HG03175 (cell line): ENCODE results near the gene ETV4.
A peak's percentile ranks its signal among the peaks of the same experiment; 100 is the strongest.

ENCODE experiments used
- ATAC-seq: cut with Tn5 transposase; IDR thresholded peaks from one replicate; pipeline ENCODE4 v1.9.1; 2021; ENCODE audit warnings: mild to moderate bottlenecking, moderate library complexity; ENCODE audit not compliant: unreplicated experiment

The ETV4 gene

GRCh38 chr17:43546319-43547188, at the start of gene ETV4:
Gene ETV4 (minus strand): TSS chr17:43546340. CDS start chr17:43545617, 723 bp downstream.
- ATAC-seq, result peak; percentile 83

GRCh38 chr17:43595466-43595865, 49.3 kb upstream of the ETV4 start:
- no peak for ATAC-seq

GRCh38 chr17:43591779-43592562, 45.8 kb upstream of the ETV4 start:
- no peak for ATAC-seq

DNA sequence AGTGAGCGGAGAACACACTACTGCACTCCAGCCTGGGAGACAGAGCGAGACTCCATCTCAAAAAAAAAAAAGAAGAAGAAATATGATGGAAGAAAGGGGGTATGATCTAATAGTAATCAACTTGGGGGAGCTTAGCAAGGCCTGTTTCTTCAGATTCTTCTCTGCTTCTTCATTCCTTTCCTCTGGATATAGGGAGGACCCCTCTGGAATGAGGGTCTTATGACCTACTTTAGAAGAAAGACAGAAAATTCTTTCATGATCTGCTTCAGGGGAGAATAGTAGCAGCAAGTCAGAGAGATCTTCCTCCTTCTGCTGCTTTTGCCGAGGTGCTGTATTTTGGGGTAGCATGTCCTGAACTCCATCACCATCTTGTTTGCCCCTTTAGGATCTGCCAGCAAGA, 44.9 kb upstream of the ETV4 start:
- no peak for ATAC-seq

GRCh38 chr17:43588664-43589435, 42.7 kb upstream of the ETV4 start:
- ATAC-seq, result no peak

DNA sequence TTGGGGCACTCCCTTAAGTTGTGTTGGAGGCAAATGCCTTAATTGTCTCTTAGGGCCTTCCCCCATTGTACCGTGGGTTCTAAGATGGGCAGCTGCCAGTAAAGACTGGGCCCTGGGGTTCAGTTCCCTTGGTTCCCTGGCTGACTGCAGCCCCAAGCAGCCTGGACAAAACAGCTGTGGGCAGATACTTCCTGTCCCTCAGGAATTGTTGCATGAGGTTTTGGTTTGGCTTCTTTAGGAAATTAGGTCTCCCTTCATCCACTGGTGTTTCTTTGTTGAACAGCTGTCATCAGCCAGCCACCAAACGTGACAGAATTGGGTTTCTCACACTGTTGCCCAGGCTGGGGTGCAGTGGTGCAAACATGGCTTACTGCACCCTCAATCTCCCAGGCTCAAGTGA, 42.0 kb upstream of the ETV4 start:
- ATAC-seq, result no peak

- ATAC-seq, result no peak
Measured at GRCh38 chr17:43587647-43588046, 41.5 kb upstream of the ETV4 start.

GRCh38 chr17:43584666-43585102, 38.5 kb upstream of the ETV4 start:
- ATAC-seq, result no peak

GRCh38 chr17:43583332-43583731, 37.2 kb upstream of the ETV4 start:
- ATAC-seq, result no peak

DNA sequence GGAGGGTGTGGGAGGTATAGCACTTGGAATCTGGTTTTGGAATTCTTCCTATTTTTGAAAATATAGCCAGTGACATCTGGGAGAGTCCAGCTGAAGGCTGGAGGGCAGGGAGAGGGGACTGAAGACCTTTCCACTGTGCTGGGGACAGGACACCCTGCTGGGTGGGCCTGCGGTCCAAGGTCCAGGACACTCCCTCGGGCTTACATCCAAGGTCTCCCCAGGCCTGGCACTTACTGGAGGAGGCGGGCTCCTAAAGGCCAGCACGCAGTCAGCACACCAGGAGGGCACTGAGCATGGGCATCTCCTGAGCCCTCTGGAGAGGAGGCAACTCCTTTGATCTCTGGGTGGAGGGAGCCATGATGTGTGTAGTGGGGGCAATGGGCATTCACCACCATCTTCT, 35.5 kb upstream of the ETV4 start:
- ATAC-seq, result no peak

GRCh38 chr17:43581130-43581529, 35.0 kb upstream of the ETV4 start:
- ATAC-seq, result no peak

DNA sequence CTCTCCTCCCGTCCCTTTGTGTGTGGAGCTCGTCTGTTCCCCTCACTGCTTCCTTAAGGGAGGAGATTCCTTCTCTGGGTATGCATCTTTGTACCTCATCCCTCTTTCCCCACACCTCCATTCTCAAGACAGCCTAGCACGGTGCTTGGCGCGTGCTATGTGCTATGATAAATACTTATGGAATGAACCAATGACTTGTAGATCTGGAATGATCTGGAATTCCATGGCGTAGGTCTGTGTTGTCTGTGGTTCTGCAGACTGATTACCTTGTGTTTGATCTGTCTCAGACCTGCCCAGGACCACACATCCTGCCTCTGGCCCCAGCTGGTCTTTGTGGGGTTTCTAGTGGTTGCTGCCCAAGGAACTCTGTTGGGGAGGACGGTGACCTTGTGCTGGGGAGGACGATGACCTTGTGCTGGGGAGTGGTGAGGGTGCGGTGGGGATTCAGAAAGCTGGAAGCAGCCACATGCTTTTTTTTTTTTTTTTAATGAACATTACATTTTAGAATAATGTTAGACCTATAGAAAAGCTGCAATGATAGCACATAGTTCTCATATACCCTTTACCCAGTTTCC, 33.5 kb upstream of the ETV4 start:
- ATAC-seq, result no peak

DNA sequence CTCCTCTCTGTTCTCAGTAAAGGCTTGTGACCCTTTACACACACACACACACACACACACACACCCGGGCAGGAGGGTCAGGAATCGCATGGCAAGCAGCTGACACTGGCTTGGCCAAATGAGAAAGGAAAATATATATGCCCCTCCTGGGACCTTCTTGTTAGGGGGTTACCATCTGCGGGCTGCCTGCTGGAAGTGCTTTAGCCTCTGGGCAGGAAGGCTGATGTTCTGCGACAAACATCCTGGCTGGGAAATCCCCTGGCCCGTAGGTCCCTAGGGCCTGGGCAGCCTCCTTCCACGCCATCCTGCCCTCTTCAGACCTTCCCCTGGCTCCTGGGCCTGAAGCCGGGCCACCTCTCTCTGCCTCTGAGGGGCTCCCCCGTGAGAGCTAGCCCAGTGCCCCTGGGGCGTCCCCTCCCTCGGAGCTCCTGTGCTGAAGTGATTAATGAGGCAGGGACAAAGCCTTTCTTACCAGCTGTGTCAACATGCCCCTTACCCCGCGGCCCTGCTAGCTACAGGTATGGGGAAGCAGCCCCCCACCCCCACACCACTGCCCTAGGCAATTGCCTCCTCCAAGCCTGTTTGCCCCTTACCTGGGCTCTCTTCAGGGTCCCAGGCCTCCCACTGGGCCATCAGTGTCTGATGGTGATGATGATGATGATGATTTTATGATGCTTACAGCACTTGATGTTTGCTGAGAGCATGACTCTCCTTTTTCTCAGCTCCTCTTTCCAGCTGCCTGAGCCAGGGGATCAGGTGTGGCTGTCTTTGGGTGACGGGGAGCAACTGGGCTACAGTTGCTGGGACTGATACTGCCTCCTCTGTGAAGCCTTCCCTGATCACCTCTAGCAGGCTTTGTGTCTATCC, 32.8 kb upstream of the ETV4 start:
- ATAC-seq, result no peak

DNA sequence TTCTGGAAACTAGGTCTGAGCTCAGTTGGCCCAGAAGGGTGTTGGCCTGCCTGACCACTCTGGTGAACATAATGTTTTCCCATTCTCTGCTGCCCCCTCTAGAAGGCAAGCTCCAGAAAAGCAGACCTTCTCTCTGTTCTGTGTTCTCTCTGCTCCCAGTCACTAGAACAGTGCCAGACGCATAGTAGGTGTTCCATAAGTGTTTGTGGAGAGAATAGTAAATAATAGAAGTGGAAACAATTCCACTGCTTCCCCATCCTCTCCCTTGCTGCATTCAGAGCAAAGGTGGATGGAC, 32.2 kb upstream of the ETV4 start:
- no peak for ATAC-seq

GRCh38 chr17:43577664-43578403, 31.7 kb upstream of the ETV4 start:
- ATAC-seq, result no peak

DNA sequence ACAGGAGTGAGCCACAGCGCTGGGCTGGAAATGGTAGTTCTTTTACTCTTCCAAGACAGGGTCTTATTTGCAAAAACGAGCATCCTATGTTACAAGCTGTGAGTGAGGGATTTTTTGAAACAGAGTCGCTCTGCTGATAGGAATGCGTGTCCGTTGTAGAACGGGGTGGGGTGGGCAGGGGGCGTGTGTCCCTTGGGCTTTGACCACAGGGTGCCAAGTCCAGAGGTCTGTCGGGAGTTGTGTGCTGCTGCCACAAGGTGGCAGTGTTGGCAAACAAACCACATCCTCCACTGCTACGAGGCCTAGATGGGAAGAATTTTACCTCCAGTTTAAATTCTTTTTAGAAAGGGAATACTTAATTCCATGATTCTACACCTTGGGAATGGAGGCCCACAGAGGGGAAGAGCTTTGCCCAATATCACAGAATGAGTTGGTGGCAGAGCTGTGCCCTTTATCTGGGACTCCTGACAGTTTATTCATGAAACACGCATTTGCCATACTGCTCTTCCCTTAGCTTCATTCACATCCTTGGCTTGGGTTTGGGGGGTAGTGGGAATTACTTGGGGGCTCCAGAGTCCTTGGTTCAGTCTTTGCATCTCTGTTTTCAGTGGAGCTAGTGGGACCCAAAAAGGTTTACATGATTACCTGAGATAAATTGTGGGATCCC, 30.6 kb upstream of the ETV4 start:
- ATAC-seq, result no peak

- no peak for ATAC-seq
Measured at GRCh38 chr17:43574896-43575525, 28.9 kb upstream of the ETV4 start.

GRCh38 chr17:43574348-43574747, 28.2 kb upstream of the ETV4 start:
- no peak for ATAC-seq
